HEK293 (cell line): ENCODE data around the gene RNF181.
"Not testable (repeated sequence)": the region's sequence is repeated elsewhere in the genome, so short reads cannot be mapped to it uniquely, and the experiment has no call there.

Experiments
- CTCF ChIA-PET: fragments of 350-600 bp; formaldehyde crosslinking; extraction: SDS; loops from one replicate; lab custom pipeline; 2021; ENCODE audit warnings: antibody characterized with exemption; lab: Yijun Ruan, JAX
- POLR2A ChIA-PET: fragments of 300-600 bp; formaldehyde crosslinking; extraction: SDS; loops from one replicate; lab custom pipeline; 2020; ENCODE audit warnings: antibody characterized with exemption, inconsistent platforms; lab: Yijun Ruan, JAX
- H3K27ac ChIP-seq: fragments of 200-500 bp; sonication (Bioruptor generic); 2 replicates; pipeline ENCODE4 v1.5.1; 2014; ENCODE audit warnings: low read depth, low read length, control low read depth, inconsistent platforms; ENCODE audit errors: extremely low read depth
- H3K36me3 ChIP-seq, 2 experiments: fragments of 200-500 bp in 1 of 2; sonication (Bioruptor generic) in 1 of 2; 1 replicate in 1 of 2; 2 replicates in 1 of 2; pipeline ENCODE4 v1.5.1; 2014 to 2017; ENCODE audit warnings: inconsistent platforms in 2 of 2, low read length in 2 of 2; ENCODE audit not compliant: control insufficient read depth in 2 of 2, insufficient read depth in 1 of 2
- H3K4me1 ChIP-seq: fragments of 200-500 bp; sonication (Bioruptor generic); 2 replicates; pipeline ENCODE4 v1.5.1; 2014; ENCODE audit warnings: mild to moderate bottlenecking, low read length, inconsistent platforms; ENCODE audit not compliant: control insufficient read depth, insufficient read depth
- H3K4me3 ChIP-seq: 2 replicates; pipeline ENCODE4 v1.5.1; 2011; ENCODE audit warnings: low read depth, mild to moderate bottlenecking, control low read depth, low read length, moderate library complexity
- H3K9me3 ChIP-seq: fragments of 200-500 bp; sonication (Bioruptor generic); 2 replicates; pipeline ENCODE4 v1.5.1; 2014; ENCODE audit warnings: low read depth, low read length, inconsistent platforms; ENCODE audit not compliant: control insufficient read depth, insufficient read depth
- KLF1 ChIP-seq: fragments of 450-650 bp; formaldehyde crosslinking; IDR thresholded peaks from 2 replicates; pipeline ENCODE4 v1.5.1; 2016; ENCODE audit warnings: missing biosample characterization, missing genetic modification characterization
- PRDM10 ChIP-seq: fragments of 450-650 bp; formaldehyde crosslinking; IDR thresholded peaks from 2 replicates; pipeline ENCODE4 v1.5.1; 2016; ENCODE audit warnings: missing biosample characterization, missing genetic modification characterization
- PRDM4 ChIP-seq: fragments of 450-650 bp; formaldehyde crosslinking; IDR thresholded peaks from 2 replicates; pipeline ENCODE4 v1.5.1; 2017; ENCODE audit warnings: missing biosample characterization, missing genetic modification characterization
- PRDM6 ChIP-seq: fragments of 450-650 bp; formaldehyde crosslinking; IDR thresholded peaks from 2 replicates; pipeline ENCODE4 v1.5.1; 2017; ENCODE audit warnings: missing biosample characterization, missing genetic modification characterization
- TCF7L2 ChIP-seq: IDR thresholded peaks from 2 replicates; pipeline ENCODE4 v1.6.1; 2011; ENCODE audit warnings: low read depth, mild to moderate bottlenecking, inconsistent platforms, low read length, moderate library complexity, borderline replicate concordance
- ZNF155 ChIP-seq: fragments of 450-650 bp; formaldehyde crosslinking; IDR thresholded peaks from 2 replicates; pipeline ENCODE4 v1.5.1; 2016; ENCODE audit warnings: missing biosample characterization, missing genetic modification characterization
- ZNF175 ChIP-seq: fragments of 450-650 bp; formaldehyde crosslinking; IDR thresholded peaks from 2 replicates; pipeline ENCODE4 v1.5.1; 2016; ENCODE audit warnings: missing biosample characterization, missing genetic modification characterization
- ZNF549 ChIP-seq: fragments of 450-650 bp; IDR thresholded peaks from 2 replicates; pipeline ENCODE4 v1.5.1; 2018; ENCODE audit warnings: missing biosample characterization, missing genetic modification characterization, mild to moderate bottlenecking, inconsistent platforms, moderate library complexity

The RNF181 gene

GRCh38 chr2:85615413-85615728, 19.8 kb downstream of the RNF181 start:
- ChIA-PET CTCF (interaction anchor here (0.8 kb wide), 1 partner anchor 91 kb away, joined by 3 read pairs; no protein-coding TSS in a partner anchor), POLR2A (interaction anchor here (0.6 to 3.1 kb wide), 6 partner anchors 10 to 173 kb away, joined by 3 to 16 read pairs (median 6); partner anchors contain the start of genes GGCX and RNF181)
- Histone ChIP-seq H3K27ac (peak overlapping the region; percentile 34; the same call in 1 of the 2 replicates), H3K9me3 (no peaks in the 10 kb centered on the region), H3K36me3 (peaks cover 16 to 21% of the 10 kb centered on the region in 2 experiments), H3K4me1 (peaks cover 8% of the 10 kb centered on the region), H3K4me3 (no peak overlapping the region)
- TF ChIP-seq PRDM4 (tag by site-specific recombination) (peak; percentile 82), TCF7L2 (no peak)

- not testable (repeated sequence) for H3K4me3 ChIP-seq, H3K4me1 ChIP-seq, H3K9me3 ChIP-seq
- POLR2A ChIA-PET: interaction anchor here (0.7 to 3.1 kb wide), 2 partner anchors 13 to 714 kb away, joined by 6 to 16 read pairs; no protein-coding TSS in a partner anchor
- H3K36me3 ChIP-seq: peaks cover 39 to 40% of the 10 kb centered on the region in 2 experiments
- CTCF ChIA-PET: interaction anchor here (0.6 to 4.2 kb wide), 4 partner anchors 17 to 576 kb away, joined by 3 to 35 read pairs (median 5); no protein-coding TSS in a partner anchor
- H3K27ac ChIP-seq: peak overlapping the region; percentile 19; the same call in 1 of the 2 replicates
Observed at GRCh38 chr2:85617723-85618122, 22.2 kb downstream of the RNF181 start.

GRCh38 chr2:85619617-85620016, 24.1 kb downstream of the RNF181 start:
- Histone ChIP-seq H3K4me3 (no peak overlapping the region), H3K9me3 (no peaks in the 10 kb centered on the region), H3K4me1 (peaks cover 8% of the 10 kb centered on the region), H3K27ac (no peak overlapping the region), H3K36me3 (peaks cover 55 to 58% of the 10 kb centered on the region in 2 experiments)
- CTCF ChIA-PET: interaction anchor here (1.2 to 4.2 kb wide), 2 partner anchors 17 to 88 kb away, joined by 3 to 35 read pairs; no protein-coding TSS in a partner anchor
- TF ChIP-seq PRDM6: peak; percentile 47; the same call in 1 of the 2 replicates
- no peak for TF ChIP-seq ZNF549 (tag by site-specific recombination)
- TF ChIP-seq ZNF155 (tag by site-specific recombination): no peak
- TF ChIP-seq KLF1 (tag by site-specific recombination): peak; percentile 85
- peak; percentile 85 for TF ChIP-seq PRDM10 (tag by site-specific recombination)
- TF ChIP-seq ZNF175 (tag by site-specific recombination): no peak
- POLR2A ChIA-PET: interaction anchor here (1.9 kb wide), 1 partner anchor 24 kb away, joined by 4 read pairs; the partner anchor contains the start of gene RNF181
